AG04449 (cell line): ENCODE results near the gene NPC1L1.
"Not testable (repeated sequence)": the region's sequence is repeated elsewhere in the genome, so short reads cannot be mapped to it uniquely, and the experiment has no call there.

ENCODE experiments used
- CTCF ChIA-PET: fragments of 350-600 bp; formaldehyde crosslinking; extraction: SDS; loops from one replicate; lab custom pipeline; 2021; ENCODE audit warnings: antibody characterized with exemption; lab: Yijun Ruan, JAX
- POLR2A ChIA-PET: fragments of 400-600, 350-600 bp; formaldehyde crosslinking; extraction: SDS; loops from one replicate; lab custom pipeline; 2020; ENCODE audit warnings: antibody characterized with exemption, inconsistent platforms; lab: Yijun Ruan, JAX
- DNase-seq: peaks from one replicate; pipeline ENCODE4 v3.0.0-alpha.2; 2010; ENCODE audit warnings: low read depth, low spot score
- H3K4me3 ChIP-seq: 2 replicates; pipeline ENCODE4 v1.5.1; 2011; ENCODE audit warnings: low read depth, mild to moderate bottlenecking, control low read depth, low read length
- TF ChIP-seq, protein P1 (sequence below): IDR thresholded peaks from one replicate; pipeline ENCODE4 v1.5.1; 2011; ENCODE audit warnings: mild to moderate bottlenecking, moderate library complexity, low read length, control low read depth, inconsistent platforms; ENCODE audit not compliant: insufficient read depth; ENCODE audit errors: missing control alignments

Gene NPC1L1

DNA sequence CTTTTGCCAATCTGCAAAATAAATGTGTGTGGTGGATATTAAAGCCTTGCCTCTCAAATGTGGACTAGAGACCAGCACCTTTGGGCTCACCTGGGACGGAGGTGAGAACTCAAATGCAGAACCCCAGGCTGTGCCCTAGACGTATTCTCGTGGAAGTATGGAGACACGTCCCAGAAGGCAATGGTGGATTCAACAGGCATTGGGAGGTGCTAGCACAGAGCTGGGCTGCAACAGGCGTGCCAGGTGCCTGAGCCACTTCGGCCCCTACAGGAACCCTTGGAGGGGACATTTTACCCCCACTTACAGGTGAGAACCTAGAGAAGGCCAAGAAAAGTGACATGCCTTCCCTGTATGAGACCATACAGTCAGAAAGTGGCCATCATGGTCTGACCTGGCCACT lies 20.4 kb upstream of the NPC1L1 start:
- ChIA-PET POLR2A (interaction anchor here (1.1 kb wide), 1 partner anchor 12 kb away, joined by 4 read pairs; the partner anchor contains the start of gene DDX56), CTCF (interaction anchor here (1.0 to 5.5 kb wide), 4 partner anchors 8 to 320 kb away, joined by 7 to 79 read pairs (median 16); partner anchors contain the start of gene DDX56)
- no peak overlapping the region for H3K4me3 ChIP-seq
- TF ChIP-seq, protein P1, sequence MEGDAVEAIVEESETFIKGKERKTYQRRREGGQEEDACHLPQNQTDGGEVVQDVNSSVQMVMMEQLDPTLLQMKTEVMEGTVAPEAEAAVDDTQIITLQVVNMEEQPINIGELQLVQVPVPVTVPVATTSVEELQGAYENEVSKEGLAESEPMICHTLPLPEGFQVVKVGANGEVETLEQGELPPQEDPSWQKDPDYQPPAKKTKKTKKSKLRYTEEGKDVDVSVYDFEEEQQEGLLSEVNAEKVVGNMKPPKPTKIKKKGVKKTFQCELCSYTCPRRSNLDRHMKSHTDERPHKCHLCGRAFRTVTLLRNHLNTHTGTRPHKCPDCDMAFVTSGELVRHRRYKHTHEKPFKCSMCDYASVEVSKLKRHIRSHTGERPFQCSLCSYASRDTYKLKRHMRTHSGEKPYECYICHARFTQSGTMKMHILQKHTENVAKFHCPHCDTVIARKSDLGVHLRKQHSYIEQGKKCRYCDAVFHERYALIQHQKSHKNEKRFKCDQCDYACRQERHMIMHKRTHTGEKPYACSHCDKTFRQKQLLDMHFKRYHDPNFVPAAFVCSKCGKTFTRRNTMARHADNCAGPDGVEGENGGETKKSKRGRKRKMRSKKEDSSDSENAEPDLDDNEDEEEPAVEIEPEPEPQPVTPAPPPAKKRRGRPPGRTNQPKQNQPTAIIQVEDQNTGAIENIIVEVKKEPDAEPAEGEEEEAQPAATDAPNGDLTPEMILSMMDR: no peak
- no peak for DNase-seq

GRCh38 chr7:44559485-44559884 lies 18.4 kb upstream of the NPC1L1 start:
- ChIA-PET POLR2A (no interaction called here), CTCF (interaction anchor here (1.7 to 2.8 kb wide), 4 partner anchors 8 to 318 kb away, joined by 5 to 20 read pairs (median 10); no protein-coding TSS in a partner anchor)
- no peak for DNase-seq
- H3K4me3 ChIP-seq: no peak overlapping the region
- TF ChIP-seq, protein P1: no peak

- ChIA-PET POLR2A (no interaction called here), CTCF (interaction anchor here (2.0 kb wide), 1 partner anchor 10 kb away, joined by 6 read pairs; no protein-coding TSS in a partner anchor)
- TF ChIP-seq, protein P1: no peak
- H3K4me3 ChIP-seq: no peak overlapping the region
- DNase-seq: no peak
Measured at GRCh38 chr7:44557485-44557884, 16.4 kb upstream of the NPC1L1 start.

- no peak for DNase-seq
- TF ChIP-seq, protein P1: no peak
- no peak overlapping the region for H3K4me3 ChIP-seq
- ChIA-PET POLR2A (no interaction called here), CTCF (no interaction called here)
Measured at GRCh38 chr7:44555350-44555749, 14.2 kb upstream of the NPC1L1 start.

GRCh38 chr7:44552473-44553005 lies 11.4 kb upstream of the NPC1L1 start:
- DNase-seq, H3K4me3 ChIP-seq, POLR2A ChIA-PET: not testable (repeated sequence)
- CTCF ChIA-PET: interaction anchor here (3.1 kb wide), 1 partner anchor 13 kb away, joined by 23 read pairs; no protein-coding TSS in a partner anchor

DNA sequence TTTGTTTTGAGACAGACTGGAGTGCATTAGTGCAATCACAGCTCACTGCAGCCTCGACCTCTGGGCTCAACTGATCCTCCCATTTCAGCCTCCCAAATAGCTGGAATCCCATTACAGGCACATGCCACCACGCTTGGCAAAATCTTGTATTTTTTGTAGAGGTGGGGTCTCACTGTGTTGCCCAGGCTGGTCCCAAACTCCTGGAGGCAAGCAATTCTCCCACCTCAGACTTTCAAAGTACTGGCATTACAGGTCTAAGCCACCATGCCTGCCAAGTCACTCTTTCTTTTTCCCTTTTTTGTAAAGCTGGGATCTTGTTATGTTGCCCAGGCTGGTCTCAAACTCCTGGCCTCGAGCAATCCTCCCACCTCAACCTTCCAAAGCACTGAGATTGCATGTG lies 8.3 kb upstream of the NPC1L1 start:
- POLR2A ChIA-PET: no interaction called here
- no peak overlapping the region for H3K4me3 ChIP-seq
- CTCF ChIA-PET: interaction anchor here (0.7 to 2.3 kb wide), 2 partner anchors 15 to 16 kb away, joined by 3 to 10 read pairs; no protein-coding TSS in a partner anchor
- DNase-seq: no peak
- TF ChIP-seq, protein P1: no peak

DNA sequence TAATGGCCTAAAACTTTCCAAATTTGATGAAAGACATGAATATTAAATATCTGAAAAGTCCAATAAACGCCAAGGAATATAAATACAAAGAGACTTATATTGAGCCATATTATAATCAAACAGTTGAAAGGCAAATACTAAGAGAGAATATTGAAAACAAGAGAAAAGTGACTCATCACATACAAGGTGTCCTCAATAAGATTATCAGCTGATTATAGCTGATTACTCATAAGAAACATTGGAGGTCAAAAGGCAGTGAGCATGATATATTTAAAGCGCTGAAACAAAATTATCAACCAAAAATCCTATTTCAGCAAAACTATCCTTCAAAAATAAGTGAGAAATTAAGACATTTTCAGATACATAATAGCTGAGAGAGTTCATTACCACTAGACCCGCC lies 7.8 kb upstream of the NPC1L1 start:
- no peak overlapping the region for H3K4me3 ChIP-seq
- POLR2A ChIA-PET: no interaction called here
- CTCF ChIA-PET: interaction anchor here (0.7 to 2.3 kb wide), 3 partner anchors 14 to 347 kb away, joined by 3 to 10 read pairs (median 7); no protein-coding TSS in a partner anchor
- TF ChIP-seq, protein P1: no peak
- no peak for DNase-seq
